CD4-positive, alpha-beta T cell (primary cell): ENCODE measurements around the gene PTPRT. TPM values are rescaled to one million over a fixed set of nuclear protein-coding genes. Genes with fewer than 3 reads are reported as not detected.

Source experiments
- ATAC-seq: fragments of 200-7000 bp; cut with Tn5 transposase; one replicate; pipeline ENCODE4 v1.10.0; 2022; ENCODE audit warnings: mild to moderate bottlenecking; ENCODE audit not compliant: poor library complexity
- CTCF ChIA-PET: fragments of 350-600 bp; sonication (Branson Sonifier 250); formaldehyde crosslinking; loops from one replicate; lab custom pipeline; 2021; ENCODE audit warnings: antibody characterized with exemption, inconsistent platforms; lab: Charles Lee
- POLR2A ChIA-PET: fragments of 350-600 bp; sonication (Branson Sonifier 250); formaldehyde crosslinking; loops from one replicate; lab custom pipeline; 2021; ENCODE audit warnings: antibody characterized with exemption, inconsistent platforms; lab: Charles Lee
- DNase-seq, 14 experiments: peaks; one replicate each; pipeline ENCODE4 v3.0.0-alpha.2; 2013 to 2020; ENCODE audit warnings: mixed read lengths in 2 of 14
- H3K27ac ChIP-seq, 2 donors: one replicate each; pipeline versions ENCODE4 v1.5.1 to v1.7.0; 2013; ENCODE audit warnings: low read length in 2 of 2, low read depth in 1 of 2, mild to moderate bottlenecking in 1 of 2
- H3K27me3 ChIP-seq, 2 experiments: 1 replicate in 1 of 2; 2 replicates in 1 of 2; pipeline versions ENCODE4 v1.6.1 to v1.7.0; 2013; ENCODE audit warnings: low read length in 2 of 2, control low read depth in 1 of 2, mild to moderate bottlenecking in 1 of 2, moderate library complexity in 1 of 2; ENCODE audit not compliant: insufficient read depth in 2 of 2, control insufficient read depth in 1 of 2
- H3K36me3 ChIP-seq: one replicate; pipeline ENCODE4 v1.6.1; 2013; ENCODE audit warnings: low read length, control low read depth; ENCODE audit not compliant: insufficient read depth
- H3K4me1 ChIP-seq: one replicate; pipeline ENCODE4 v1.6.1; 2013; ENCODE audit warnings: low read length, control low read depth; ENCODE audit not compliant: insufficient read depth
- H3K4me3 ChIP-seq: one replicate; pipeline ENCODE4 v1.5.1; 2013; ENCODE audit warnings: mild to moderate bottlenecking, low read length, moderate library complexity
- H3K9me3 ChIP-seq, 2 experiments: 1 replicate in 1 of 2; 2 replicates in 1 of 2; pipeline versions ENCODE4 v1.6.1 to v1.7.0; 2013; ENCODE audit warnings: low read length in 2 of 2, mild to moderate bottlenecking in 2 of 2, control low read depth in 1 of 2, moderate library complexity in 1 of 2; ENCODE audit not compliant: control insufficient read depth in 1 of 2, insufficient read depth in 1 of 2
- H3K27ac Mint-ChIP-seq: one replicate; pipeline ENCODE4 v1.8.0; 2020; ENCODE audit warnings: mixed read lengths
- H3K27me3 Mint-ChIP-seq: one replicate; pipeline ENCODE4 v1.8.0; 2021; ENCODE audit warnings: mixed read lengths
- H3K36me3 Mint-ChIP-seq: one replicate; pipeline ENCODE4 v1.8.0; 2021; ENCODE audit warnings: low read depth, mixed read lengths
- H3K4me1 Mint-ChIP-seq: one replicate; pipeline ENCODE4 v1.8.0; 2021; ENCODE audit warnings: low read depth, mixed read lengths
- H3K4me3 Mint-ChIP-seq: one replicate; pipeline ENCODE4 v1.8.0; 2020; ENCODE audit warnings: mild to moderate bottlenecking, mixed read lengths
- H3K9me3 Mint-ChIP-seq: one replicate; pipeline ENCODE4 v1.8.0; 2020; ENCODE audit warnings: mixed read lengths
- CTCF ChIP-seq: fragments of 200-600 bp; IDR thresholded peaks from one replicate; pipeline ENCODE4 v1.8.0; 2022; ENCODE audit warnings: antibody characterized with exemption, mild to moderate bottlenecking
- intact Hi-C, 2 experiments: fragments of 100-400 bp; cut with DNase I in 1 of 2; cut with micrococcal nuclease in 1 of 2; formaldehyde crosslinking; loops; one replicate each; pipeline versions ENCODE4 v1.15.1 to v1.9.0; 2023 to 2025; cut with DNase I, micrococcal nuclease
- total RNA-seq, 174 experiments: library from RNA in 2 of 174; stranded (reverse) in 2 of 174; gene quantifications; one replicate each; pipeline ENCODE4 v1.2.3 and lab custom pipeline; 2021 to 2026

The PTPRT gene
- total RNA-seq, 2 experiments from 2014 or later: not detected

GRCh38 chr20:42442716-42443115 lies 747.0 kb downstream of the PTPRT start:
- no peak for TF ChIP-seq CTCF
- no peaks in the 10 kb centered on the region for H3K4me1 Mint-ChIP-seq
- peaks cover 2% of the 10 kb centered on the region for H3K9me3 Mint-ChIP-seq
- no peak overlapping the region for H3K4me3 ChIP-seq
- ATAC-seq: no peak
- H3K4me3 Mint-ChIP-seq: no peak overlapping the region
- CTCF ChIA-PET: no interaction called here
- no peak for DNase-seq
- POLR2A ChIA-PET: no interaction called here
- no peaks in the 10 kb centered on the region for H3K36me3 ChIP-seq
- H3K27me3 ChIP-seq: no peaks in the 10 kb centered on the region
- no peak overlapping the region for H3K27ac ChIP-seq
- intact Hi-C loops: no loop called here
- no peaks in the 10 kb centered on the region for H3K4me1 ChIP-seq
- no peaks in the 10 kb centered on the region for H3K9me3 ChIP-seq
- H3K27me3 Mint-ChIP-seq: no peaks in the 10 kb centered on the region
- no peak overlapping the region for H3K27ac Mint-ChIP-seq
- H3K36me3 Mint-ChIP-seq: no peaks in the 10 kb centered on the region

- Histone ChIP-seq H3K9me3 (no peaks in the 10 kb centered on the region), H3K4me1 (no peaks in the 10 kb centered on the region), H3K27me3 (no peaks in the 10 kb centered on the region), H3K36me3 (no peaks in the 10 kb centered on the region), H3K4me3 (no peak overlapping the region), H3K27ac (no peak overlapping the region)
- Mint-ChIP-seq H3K27ac (no peak overlapping the region), H3K27me3 (no peaks in the 10 kb centered on the region), H3K4me3 (no peak overlapping the region), H3K9me3 (peaks cover 2% of the 10 kb centered on the region), H3K4me1 (no peaks in the 10 kb centered on the region), H3K36me3 (no peaks in the 10 kb centered on the region)
- DNase-seq (no peak), ATAC-seq (no peak)
- ChIA-PET POLR2A (no interaction called here), CTCF (no interaction called here)
- intact Hi-C loops: no loop called here
- no peak for TF ChIP-seq CTCF
These were observed 747.8 kb downstream of the PTPRT start for GRCh38 chr20:42441864-42442331.

- no peaks in the 10 kb centered on the region for H3K27me3 ChIP-seq
- no peak for DNase-seq
- H3K27ac ChIP-seq: no peak overlapping the region
- TF ChIP-seq CTCF: no peak
- no peaks in the 10 kb centered on the region for H3K36me3 ChIP-seq
- POLR2A ChIA-PET: no interaction called here
- H3K9me3 Mint-ChIP-seq: peaks cover 2% of the 10 kb centered on the region
- ATAC-seq: no peak
- H3K9me3 ChIP-seq: no peaks in the 10 kb centered on the region
- no peak overlapping the region for H3K27ac Mint-ChIP-seq
- CTCF ChIA-PET: no interaction called here
- H3K4me3 Mint-ChIP-seq: no peak overlapping the region
- H3K4me3 ChIP-seq: no peak overlapping the region
- no peaks in the 10 kb centered on the region for H3K4me1 Mint-ChIP-seq
- no peaks in the 10 kb centered on the region for H3K27me3 Mint-ChIP-seq
- no peaks in the 10 kb centered on the region for H3K4me1 ChIP-seq
- no peaks in the 10 kb centered on the region for H3K36me3 Mint-ChIP-seq
- intact Hi-C loops: no loop called here
These were observed 748.4 kb downstream of the PTPRT start for GRCh38 chr20:42441196-42441863.
